HG02840 (cell line): ENCODE measurements around the gene MGP.

ENCODE experiments used
- ATAC-seq: cut with Tn5 transposase; IDR thresholded peaks from one replicate; pipeline ENCODE4 v1.9.1; 2021; ENCODE audit warnings: mild to moderate bottlenecking, moderate library complexity, moderate number of reproducible peaks; ENCODE audit not compliant: unreplicated experiment, low FRiP score

MGP gene

GRCh38 chr12:14833336-14833735 lies 52.3 kb downstream of the MGP start:
- ATAC-seq = no peak
